Neural progenitor cell (in vitro differentiated cells): ENCODE measurements around the gene RTP3.

ENCODE experiments used
- CTCF ChIP-seq: fragments of 200-600 bp; sonication (generic); IDR thresholded peaks from 2 replicates; pipeline ENCODE4 v1.5.1; 2017; ENCODE audit warnings: antibody characterized with exemption, mild to moderate bottlenecking
- EZH2 ChIP-seq: fragments of 200-600 bp; sonication (generic); IDR thresholded peaks from 2 replicates; pipeline ENCODE4 v1.6.1; 2017; ENCODE audit warnings: antibody characterized with exemption, mild to moderate bottlenecking, moderate library complexity
- EZH2phosphoT487 ChIP-seq: fragments of 200-600 bp; sonication (generic); IDR thresholded peaks from 2 replicates; pipeline ENCODE4 v1.6.1; 2017; ENCODE audit warnings: antibody characterized with exemption

- TF ChIP-seq CTCF: no peak
- TF ChIP-seq EZH2: no peak
- no peak for TF ChIP-seq EZH2phosphoT487
Observed at GRCh38 chr3:46453526-46454208, 44.1 kb upstream of the RTP3 start.
